Nephron progenitor cell (in vitro differentiated cells): Measurements from ENCODE around the gene TBRG4.

Source experiments
- DNase-seq: peaks from one replicate; pipeline ENCODE4 v3.0.0; 2021
- H3K27ac Mint-ChIP-seq: 2 replicates; pipeline ENCODE4 v1.8.0; 2021; ENCODE audit warnings: mild to moderate bottlenecking, moderate library complexity, mixed read lengths
- H3K27me3 Mint-ChIP-seq: 2 replicates; pipeline ENCODE4 v1.8.0; 2021; ENCODE audit warnings: mild to moderate bottlenecking, low read depth, mixed read lengths; ENCODE audit not compliant: poor library complexity
- H3K36me3 Mint-ChIP-seq: 2 replicates; pipeline ENCODE4 v1.8.0; 2021; ENCODE audit warnings: low read depth, mixed read lengths
- H3K4me1 Mint-ChIP-seq: 2 replicates; pipeline ENCODE4 v1.8.0; 2021; ENCODE audit warnings: mixed read lengths
- H3K4me3 Mint-ChIP-seq: 2 replicates; pipeline ENCODE4 v1.8.0; 2021; ENCODE audit warnings: mild to moderate bottlenecking, moderate library complexity, mixed read lengths
- H3K9me3 Mint-ChIP-seq: 2 replicates; pipeline ENCODE4 v1.8.0; 2021; ENCODE audit warnings: mild to moderate bottlenecking, moderate library complexity, mixed read lengths
- TF ChIP-seq, protein P1 (sequence below): fragments of 200-600 bp; sonication (generic); IDR thresholded peaks from 2 replicates; pipeline ENCODE4 v1.5.0; 2021; ENCODE audit warnings: antibody characterized with exemption

The TBRG4 gene

DNA sequence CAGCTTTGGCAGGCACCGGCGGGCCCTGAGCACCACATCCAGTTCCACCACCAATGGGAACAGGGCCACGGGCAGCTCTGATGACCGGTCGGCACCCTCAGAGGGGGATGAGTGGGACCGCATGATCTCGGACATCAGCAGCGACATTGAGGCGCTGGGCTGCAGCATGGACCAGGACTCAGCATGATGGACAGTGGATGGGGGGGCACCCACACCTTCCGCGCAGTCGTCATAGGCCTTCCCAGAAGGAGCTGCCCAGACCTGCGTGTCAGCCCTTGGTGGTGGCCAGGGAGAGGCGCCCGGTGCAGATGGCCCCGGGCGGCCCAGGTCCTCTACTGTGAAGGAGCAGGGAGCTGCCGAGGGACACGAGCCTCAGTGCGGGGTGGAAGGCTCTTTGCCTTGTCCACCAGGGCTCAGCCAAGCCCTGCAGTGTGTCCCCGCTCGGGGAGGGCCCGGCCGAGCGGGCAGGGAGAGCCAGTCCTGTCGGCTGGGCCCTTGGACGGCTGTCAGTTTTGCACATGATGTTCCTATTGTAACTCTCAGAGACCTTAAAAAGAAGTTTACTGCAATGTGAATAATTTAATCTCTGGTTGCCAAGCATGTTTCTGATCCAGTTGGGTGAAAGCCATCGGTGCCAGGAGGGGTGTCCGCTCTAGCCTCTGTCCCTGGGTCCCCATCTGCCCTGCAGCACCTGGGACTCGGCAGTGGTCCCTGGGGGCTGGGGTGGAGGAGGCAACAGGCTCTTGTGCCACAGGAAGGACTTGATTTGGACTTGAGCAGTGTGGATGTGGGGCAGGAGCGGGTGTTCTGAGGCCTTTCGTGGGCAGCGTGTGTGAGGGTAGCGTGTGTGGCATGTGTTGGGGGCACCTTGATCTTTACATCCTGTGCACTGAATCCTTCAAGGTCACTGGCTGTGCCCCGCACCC lies 35.4 kb downstream of the TBRG4 start:
- peaks cover 4% of the 10 kb centered on the region for H3K36me3 Mint-ChIP-seq

DNA sequence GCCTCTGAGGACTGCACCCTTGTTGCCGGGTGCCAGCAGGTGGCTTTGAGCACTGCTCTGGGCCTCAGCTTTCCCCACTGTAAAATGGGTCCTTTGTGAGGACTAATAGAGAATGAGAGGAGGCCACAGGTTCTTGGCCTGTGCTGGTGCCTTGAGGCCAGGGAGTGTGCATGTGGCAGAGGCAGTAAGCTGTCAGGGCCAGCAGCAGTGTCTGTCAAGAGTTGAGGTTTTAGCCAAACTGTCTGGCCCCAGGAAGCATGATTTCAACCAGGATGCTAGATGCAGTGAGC lies 36.2 kb downstream of the TBRG4 start:
- no peaks in the 10 kb centered on the region for H3K4me1 Mint-ChIP-seq
- TF ChIP-seq, protein P1, sequence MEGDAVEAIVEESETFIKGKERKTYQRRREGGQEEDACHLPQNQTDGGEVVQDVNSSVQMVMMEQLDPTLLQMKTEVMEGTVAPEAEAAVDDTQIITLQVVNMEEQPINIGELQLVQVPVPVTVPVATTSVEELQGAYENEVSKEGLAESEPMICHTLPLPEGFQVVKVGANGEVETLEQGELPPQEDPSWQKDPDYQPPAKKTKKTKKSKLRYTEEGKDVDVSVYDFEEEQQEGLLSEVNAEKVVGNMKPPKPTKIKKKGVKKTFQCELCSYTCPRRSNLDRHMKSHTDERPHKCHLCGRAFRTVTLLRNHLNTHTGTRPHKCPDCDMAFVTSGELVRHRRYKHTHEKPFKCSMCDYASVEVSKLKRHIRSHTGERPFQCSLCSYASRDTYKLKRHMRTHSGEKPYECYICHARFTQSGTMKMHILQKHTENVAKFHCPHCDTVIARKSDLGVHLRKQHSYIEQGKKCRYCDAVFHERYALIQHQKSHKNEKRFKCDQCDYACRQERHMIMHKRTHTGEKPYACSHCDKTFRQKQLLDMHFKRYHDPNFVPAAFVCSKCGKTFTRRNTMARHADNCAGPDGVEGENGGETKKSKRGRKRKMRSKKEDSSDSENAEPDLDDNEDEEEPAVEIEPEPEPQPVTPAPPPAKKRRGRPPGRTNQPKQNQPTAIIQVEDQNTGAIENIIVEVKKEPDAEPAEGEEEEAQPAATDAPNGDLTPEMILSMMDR, result no peak
- no peak overlapping the region for H3K4me3 Mint-ChIP-seq
- no peak overlapping the region for H3K27ac Mint-ChIP-seq
- H3K27me3 Mint-ChIP-seq, result peaks cover 4% of the 10 kb centered on the region
- H3K36me3 Mint-ChIP-seq, result peaks cover 4% of the 10 kb centered on the region
- no peak for DNase-seq
- H3K9me3 Mint-ChIP-seq, result no peaks in the 10 kb centered on the region

More for the DNA sequence above, 35.4 kb downstream of the TBRG4 start:
- TF ChIP-seq, protein P1, result no peak
- Mint-ChIP-seq H3K27me3 (peaks cover 4% of the 10 kb centered on the region), H3K27ac (no peak overlapping the region), H3K9me3 (no peaks in the 10 kb centered on the region), H3K4me1 (no peaks in the 10 kb centered on the region), H3K4me3 (no peak overlapping the region)
- no peak for DNase-seq

DNA sequence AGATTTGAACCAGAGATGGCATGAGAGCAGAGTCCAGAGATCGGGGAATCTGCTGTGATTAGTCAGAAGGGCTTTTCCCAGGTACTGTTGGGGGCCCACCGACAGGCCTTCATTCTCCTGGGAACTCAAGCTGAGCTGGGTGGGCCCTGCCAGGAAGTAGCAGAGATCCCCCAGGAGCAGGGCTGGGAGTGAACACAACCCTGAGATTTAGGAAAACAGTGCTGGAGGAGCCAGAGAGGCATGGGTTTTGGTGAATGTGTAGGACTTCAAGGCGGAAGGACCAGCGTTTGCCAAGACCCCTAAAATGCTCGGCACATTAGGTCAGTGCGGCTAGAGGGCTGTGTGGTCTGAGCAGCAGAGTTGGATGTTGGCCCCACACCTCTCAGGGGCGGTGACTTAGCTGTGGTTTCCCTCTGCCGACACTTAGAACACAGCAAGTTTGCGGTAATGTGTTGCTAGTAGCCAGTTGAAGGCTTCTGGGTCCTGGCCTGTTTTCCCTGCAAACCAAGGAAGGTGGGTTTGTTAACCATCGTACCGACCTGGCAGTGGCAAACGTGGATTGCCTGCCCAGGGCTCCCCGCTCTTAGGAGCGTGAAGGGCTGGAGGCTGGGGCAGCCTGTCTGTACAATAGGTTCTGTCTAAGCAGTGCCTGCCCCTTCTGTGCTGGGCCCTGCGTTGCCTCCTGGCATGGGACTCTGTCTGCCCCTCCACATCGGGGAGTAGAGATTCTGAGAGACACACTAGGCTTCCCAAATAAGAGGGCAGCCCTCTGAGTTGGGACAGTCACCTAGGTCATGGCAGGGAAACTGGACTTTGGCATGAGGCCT lies 36.8 kb downstream of the TBRG4 start:
- H3K4me3 Mint-ChIP-seq, result no peak overlapping the region
- DNase-seq, result no peak
- peak overlapping the region; percentile 64 for H3K27ac Mint-ChIP-seq
- H3K27me3 Mint-ChIP-seq, result no peaks in the 10 kb centered on the region
- H3K36me3 Mint-ChIP-seq, result peaks cover 4% of the 10 kb centered on the region
- H3K9me3 Mint-ChIP-seq, result no peaks in the 10 kb centered on the region
- no peaks in the 10 kb centered on the region for H3K4me1 Mint-ChIP-seq
- TF ChIP-seq, protein P1, result no peak

DNA sequence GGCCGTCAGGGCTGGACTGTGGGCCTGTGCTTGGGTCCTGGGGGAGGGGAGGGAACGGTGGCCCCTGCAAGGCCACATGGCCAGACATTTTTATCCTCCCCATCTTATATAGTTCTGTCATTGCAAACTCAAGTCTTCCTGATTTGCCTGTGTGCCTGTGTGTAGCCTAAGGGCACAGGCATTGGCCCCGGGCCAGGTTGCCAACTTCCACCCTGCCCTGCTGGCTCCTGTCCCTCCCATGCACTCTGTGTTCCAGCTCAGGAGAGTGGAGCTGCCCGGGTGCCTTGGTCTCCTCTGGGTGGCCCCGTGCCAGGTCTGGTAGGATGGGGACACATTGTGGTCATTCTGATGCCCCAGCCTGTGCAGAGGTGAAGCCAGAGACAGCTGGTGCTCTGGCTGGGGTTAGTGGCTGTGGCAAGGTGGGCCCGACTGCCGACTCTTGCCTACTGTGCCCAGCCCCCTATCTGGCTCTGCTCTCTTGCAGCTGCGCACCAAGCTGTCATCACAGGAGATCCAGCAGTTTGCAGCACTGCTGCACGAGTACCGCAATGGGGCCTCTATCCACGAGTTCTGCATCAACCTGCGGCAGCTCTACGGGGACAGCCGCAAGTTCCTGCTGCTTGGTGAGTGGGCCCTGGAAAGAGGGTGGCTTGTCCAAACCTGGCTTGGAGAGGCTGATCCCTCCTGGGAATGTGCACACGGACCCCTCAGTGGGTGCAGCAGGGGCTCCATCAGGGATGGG lies 37.5 kb downstream of the TBRG4 start:
- Mint-ChIP-seq H3K36me3 (peaks cover 4% of the 10 kb centered on the region), H3K9me3 (no peaks in the 10 kb centered on the region), H3K4me1 (no peaks in the 10 kb centered on the region), H3K4me3 (no peak overlapping the region), H3K27me3 (no peaks in the 10 kb centered on the region), H3K27ac (peak overlapping the region; percentile 64)
- TF ChIP-seq, protein P1, result no peak
- no peak for DNase-seq

DNA sequence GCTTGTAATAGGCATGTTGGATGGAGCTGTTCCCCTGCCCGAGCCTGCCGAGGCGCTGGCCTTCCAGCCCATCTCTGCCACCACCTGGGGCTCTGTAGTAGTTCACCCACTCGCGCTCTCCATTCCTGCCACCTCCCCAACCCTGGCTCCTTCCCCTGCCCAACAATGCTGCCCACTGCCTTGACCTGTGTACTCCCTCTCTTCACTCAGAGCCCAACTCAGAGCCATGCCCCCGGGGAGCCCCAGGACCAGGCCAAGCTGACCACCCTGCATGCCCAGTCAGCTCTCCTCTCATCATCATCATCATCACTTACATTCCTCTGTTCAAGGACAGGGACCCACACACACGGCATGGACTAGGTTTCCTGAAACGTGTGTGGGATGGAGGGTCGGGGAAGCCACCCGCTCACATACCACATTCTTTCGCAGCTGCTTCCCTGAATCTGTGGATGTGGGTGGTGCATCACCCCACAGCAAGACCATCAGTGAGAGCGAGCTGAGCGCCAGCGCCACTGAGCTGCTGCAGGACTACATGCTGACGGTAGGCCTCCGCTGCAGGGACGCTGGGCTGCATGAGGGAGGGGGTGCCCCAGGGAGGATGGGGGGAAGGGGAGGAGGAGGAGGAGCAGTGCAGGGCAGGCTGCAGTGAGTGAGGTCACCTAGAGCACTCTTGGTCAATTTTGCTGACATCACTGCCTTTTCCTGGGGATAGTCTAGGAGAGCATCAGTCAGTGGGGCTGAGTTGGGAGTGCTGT lies 38.3 kb downstream of the TBRG4 start:
- Mint-ChIP-seq H3K4me1 (no peaks in the 10 kb centered on the region), H3K27me3 (no peaks in the 10 kb centered on the region), H3K4me3 (no peak overlapping the region), H3K36me3 (peaks cover 4% of the 10 kb centered on the region), H3K9me3 (no peaks in the 10 kb centered on the region), H3K27ac (peak overlapping the region; percentile 95)
- DNase-seq, result no peak
- TF ChIP-seq, protein P1, result no peak
